Stimulated activated naive B cell treated with anti-CD40 and anti-IgM and Interleukin-4, amounts not matched to agents 10 μg/mL and 1 μg/mL and 100 μg/mL, for 72 hours (primary cell): ENCODE data around the gene SLFN12L.
A peak's percentile ranks its signal among the peaks of the same experiment; 100 is the strongest.
"Not testable (repeated sequence)": the region's sequence is repeated elsewhere in the genome, so short reads cannot be mapped to it uniquely, and the experiment has no call there.

Experiments used
- ATAC-seq, 2 donors: fragments of 150-1000 bp; cut with Tn5 transposase; replicated peaks; 2 replicates each; pipeline ENCODE4 v1.10.0; 2021; ENCODE audit warnings: moderate library complexity in 1 of 2
- DNase-seq: peaks from one replicate; pipeline ENCODE4 v3.0.0; 2021
- H3K27ac Mint-ChIP-seq: one replicate; pipeline ENCODE4 v1.8.0; 2022; ENCODE audit warnings: mild to moderate bottlenecking, mixed read lengths
- H3K27me3 Mint-ChIP-seq, 2 donors: one replicate each; pipeline ENCODE4 v1.8.0; 2022; ENCODE audit warnings: mixed read lengths in 2 of 2
- H3K36me3 Mint-ChIP-seq, 2 donors: one replicate each; pipeline ENCODE4 v1.8.0; 2022; ENCODE audit warnings: mixed read lengths in 2 of 2, mild to moderate bottlenecking in 1 of 2
- H3K4me1 Mint-ChIP-seq, 2 donors: one replicate each; pipeline ENCODE4 v1.8.0; 2022; ENCODE audit warnings: mixed read lengths in 2 of 2, mild to moderate bottlenecking in 1 of 2
- H3K4me3 Mint-ChIP-seq, 2 donors: one replicate each; pipeline ENCODE4 v1.8.0; 2022; ENCODE audit warnings: mild to moderate bottlenecking in 2 of 2, mixed read lengths in 2 of 2, moderate library complexity in 1 of 2
- H3K9me3 Mint-ChIP-seq, 2 donors: one replicate each; pipeline ENCODE4 v1.8.0; 2022; ENCODE audit warnings: mixed read lengths in 2 of 2, mild to moderate bottlenecking in 1 of 2

The SLFN12L gene

DNA sequence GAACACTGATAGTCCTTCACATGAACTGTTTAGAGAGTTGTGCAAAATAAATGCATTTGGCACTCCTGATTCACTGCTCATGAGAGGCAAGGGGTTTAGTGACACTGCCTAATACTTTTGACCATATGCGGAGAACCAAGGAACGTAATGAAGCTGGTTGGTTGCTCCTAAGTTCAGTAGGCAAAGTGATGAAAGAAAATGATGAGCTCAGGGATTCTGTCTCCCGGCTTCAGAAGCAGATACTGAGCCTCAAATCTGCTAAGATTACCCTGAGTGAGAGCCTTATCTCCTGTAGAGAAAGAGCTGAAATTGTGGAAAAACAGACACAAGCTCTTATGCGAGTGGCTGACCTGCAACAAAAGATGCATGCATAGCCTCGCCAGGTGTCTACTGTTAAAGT is 83.4 kb downstream of the SLFN12L start:
- not testable (repeated sequence) for H3K27ac Mint-ChIP-seq, H3K9me3 Mint-ChIP-seq, DNase-seq, ATAC-seq, H3K27me3 Mint-ChIP-seq, H3K36me3 Mint-ChIP-seq, H3K4me3 Mint-ChIP-seq, H3K4me1 Mint-ChIP-seq

- peaks cover 0 to 4% of the 10 kb centered on the region in 2 donors for H3K36me3 Mint-ChIP-seq
- H3K27me3 Mint-ChIP-seq, result peaks cover 0 to 8% of the 10 kb centered on the region in 2 donors
- peaks cover 0 to 1% of the 10 kb centered on the region in 2 donors for H3K9me3 Mint-ChIP-seq
- H3K4me3 Mint-ChIP-seq, result no peak overlapping the region
- ATAC-seq, result no peak
- H3K27ac Mint-ChIP-seq, result no peak overlapping the region
- no peak for DNase-seq
- peaks cover 12 to 16% of the 10 kb centered on the region in 2 donors for H3K4me1 Mint-ChIP-seq
These were observed 84.3 kb downstream of the SLFN12L start for GRCh38 chr17:35453171-35453570.

DNA sequence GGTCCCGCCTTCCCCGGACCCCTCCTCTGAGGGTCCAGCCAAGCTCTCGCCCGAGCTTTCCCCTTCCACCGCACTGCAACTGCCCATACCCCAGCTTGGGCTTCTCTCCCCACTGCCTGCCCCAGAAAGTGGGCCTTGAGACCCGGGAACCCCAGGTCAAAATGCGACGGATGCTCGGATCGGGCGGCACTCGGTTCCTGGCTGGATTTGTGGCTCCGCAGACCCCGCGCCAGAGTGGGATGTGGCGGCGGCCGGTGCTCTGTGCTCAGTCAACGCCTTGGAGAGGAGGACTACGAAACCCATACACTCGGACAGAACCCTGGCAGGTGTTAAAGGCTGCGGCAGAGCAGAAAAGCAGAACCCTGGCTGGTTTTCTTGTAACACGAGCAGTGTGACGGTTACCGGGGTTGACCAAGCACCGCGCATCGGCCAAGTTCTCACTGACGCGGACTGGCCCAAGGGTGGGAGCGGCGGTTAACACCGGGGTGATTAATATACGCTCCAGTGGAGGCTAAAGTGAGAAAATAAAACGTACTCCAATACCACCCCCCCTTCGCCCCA is 88.0 kb downstream of the SLFN12L start:
- ATAC-seq (peak; percentile 30 to 33), DNase-seq (peak; percentile 23)
- H3K36me3 Mint-ChIP-seq, result peaks cover 0 to 10% of the 10 kb centered on the region in 2 donors
- peaks cover 0 to 4% of the 10 kb centered on the region in 2 donors for H3K27me3 Mint-ChIP-seq
- H3K27ac Mint-ChIP-seq, result peak overlapping the region; percentile 97
- H3K9me3 Mint-ChIP-seq, result no peaks in the 10 kb centered on the region
- peaks cover 14 to 26% of the 10 kb centered on the region in 2 donors for H3K4me1 Mint-ChIP-seq
- H3K4me3 Mint-ChIP-seq, result peak overlapping the region; percentile 83 to 92

GRCh38 chr17:35448899-35449227 is 88.6 kb downstream of the SLFN12L start:
- Mint-ChIP-seq H3K9me3 (no peaks in the 10 kb centered on the region), H3K27me3 (peaks cover 0 to 4% of the 10 kb centered on the region in 2 donors), H3K4me1 (peaks cover 18 to 32% of the 10 kb centered on the region in 2 donors), H3K27ac (peak overlapping the region; percentile 97), H3K36me3 (peaks cover 2 to 15% of the 10 kb centered on the region in 2 donors), H3K4me3 (peak overlapping the region; percentile 83 to 92)
- ATAC-seq, result no peak
- DNase-seq, result no peak

DNA sequence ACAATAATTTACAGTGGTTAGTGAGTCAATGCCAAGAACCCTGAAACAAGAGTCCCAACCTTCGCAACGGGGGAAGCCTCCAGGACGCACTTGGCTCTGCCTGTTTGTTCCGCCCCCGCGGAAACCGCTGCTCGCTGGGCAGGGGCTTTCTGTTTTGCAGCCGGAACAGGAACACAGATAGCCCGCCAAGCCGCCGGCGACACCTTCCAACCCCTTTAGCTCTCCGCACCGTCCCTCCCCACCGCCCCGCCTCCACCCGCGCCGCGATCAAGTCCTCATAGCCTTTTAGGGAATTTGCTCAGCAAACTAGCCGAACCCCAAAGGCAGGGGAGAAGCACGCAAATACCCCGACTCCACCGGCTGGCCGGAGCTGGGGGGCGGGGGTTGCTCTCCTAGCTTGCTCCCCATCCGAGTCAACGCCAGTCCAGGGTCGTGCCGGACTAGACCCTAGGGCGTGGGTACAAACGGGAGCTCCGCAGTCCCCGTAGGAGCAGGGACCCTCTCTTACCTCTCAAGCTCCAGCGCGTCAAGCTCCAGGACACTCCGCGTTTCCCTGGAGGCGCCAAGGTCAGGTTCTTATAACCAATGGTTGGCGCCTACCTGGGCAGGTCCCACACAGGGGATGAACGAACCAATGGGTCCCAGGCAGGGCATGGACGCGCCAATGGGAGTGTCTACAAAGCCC is 89.1 kb downstream of the SLFN12L start, which contains the start of gene SLFN13:
TSS of gene SLFN13 (minus strand) at position 553 of the 685 bp plus-strand sequence. CDS start 3,086 bp downstream, outside the sequence.
- H3K27ac Mint-ChIP-seq, result peak within 1 kb of the TSS; percentile 97
- H3K27me3 Mint-ChIP-seq, result peaks cover 0 to 4% of the 10 kb centered on the region in 2 donors
- DNase-seq (peak; percentile 88), ATAC-seq (peak; percentile 88 to 90)
- no peaks in the 10 kb centered on the region for H3K9me3 Mint-ChIP-seq
- H3K4me3 Mint-ChIP-seq, result peak within 1 kb of the TSS; percentile 83 to 92
- peaks cover 2 to 15% of the 10 kb centered on the region in 2 donors for H3K36me3 Mint-ChIP-seq
- H3K4me1 Mint-ChIP-seq, result peaks cover 18 to 32% of the 10 kb centered on the region in 2 donors

- Mint-ChIP-seq H3K27ac (no peak overlapping the region), H3K36me3 (peaks cover 2 to 15% of the 10 kb centered on the region in 2 donors)
These were observed 90.0 kb downstream of the SLFN12L start for GRCh38 chr17:35447499-35447898.

GRCh38 chr17:35438433-35438832 is 99.0 kb downstream of the SLFN12L start:
- ATAC-seq, result no peak
- Mint-ChIP-seq H3K4me3 (no peak overlapping the region), H3K9me3 (no peaks in the 10 kb centered on the region), H3K4me1 (peaks cover 2 to 8% of the 10 kb centered on the region in 2 donors), H3K36me3 (no peaks in the 10 kb centered on the region), H3K27me3 (no peaks in the 10 kb centered on the region), H3K27ac (no peak overlapping the region)
- no peak for DNase-seq

More at GRCh38 chr17:35447499-35447898, 90.0 kb downstream of the SLFN12L start:
- DNase-seq, result no peak
- H3K9me3 Mint-ChIP-seq, result no peaks in the 10 kb centered on the region
- H3K4me3 Mint-ChIP-seq, result peak overlapping the region; percentile 83 to 92
- peaks cover 18 to 32% of the 10 kb centered on the region in 2 donors for H3K4me1 Mint-ChIP-seq
- peaks cover 0 to 4% of the 10 kb centered on the region in 2 donors for H3K27me3 Mint-ChIP-seq
- ATAC-seq, result no peak

GRCh38 chr17:35433075-35433894 is 104.2 kb downstream of the SLFN12L start:
- Mint-ChIP-seq H3K4me3 (peak overlapping the region; percentile 88 to 95), H3K9me3 (no peaks in the 10 kb centered on the region), H3K4me1 (peaks cover 15 to 35% of the 10 kb centered on the region in 2 donors), H3K27me3 (no peaks in the 10 kb centered on the region), H3K27ac (peak overlapping the region; percentile 94), H3K36me3 (no peaks in the 10 kb centered on the region)
- ATAC-seq (peak; percentile 67 to 71), DNase-seq (peak; percentile 2)

DNA sequence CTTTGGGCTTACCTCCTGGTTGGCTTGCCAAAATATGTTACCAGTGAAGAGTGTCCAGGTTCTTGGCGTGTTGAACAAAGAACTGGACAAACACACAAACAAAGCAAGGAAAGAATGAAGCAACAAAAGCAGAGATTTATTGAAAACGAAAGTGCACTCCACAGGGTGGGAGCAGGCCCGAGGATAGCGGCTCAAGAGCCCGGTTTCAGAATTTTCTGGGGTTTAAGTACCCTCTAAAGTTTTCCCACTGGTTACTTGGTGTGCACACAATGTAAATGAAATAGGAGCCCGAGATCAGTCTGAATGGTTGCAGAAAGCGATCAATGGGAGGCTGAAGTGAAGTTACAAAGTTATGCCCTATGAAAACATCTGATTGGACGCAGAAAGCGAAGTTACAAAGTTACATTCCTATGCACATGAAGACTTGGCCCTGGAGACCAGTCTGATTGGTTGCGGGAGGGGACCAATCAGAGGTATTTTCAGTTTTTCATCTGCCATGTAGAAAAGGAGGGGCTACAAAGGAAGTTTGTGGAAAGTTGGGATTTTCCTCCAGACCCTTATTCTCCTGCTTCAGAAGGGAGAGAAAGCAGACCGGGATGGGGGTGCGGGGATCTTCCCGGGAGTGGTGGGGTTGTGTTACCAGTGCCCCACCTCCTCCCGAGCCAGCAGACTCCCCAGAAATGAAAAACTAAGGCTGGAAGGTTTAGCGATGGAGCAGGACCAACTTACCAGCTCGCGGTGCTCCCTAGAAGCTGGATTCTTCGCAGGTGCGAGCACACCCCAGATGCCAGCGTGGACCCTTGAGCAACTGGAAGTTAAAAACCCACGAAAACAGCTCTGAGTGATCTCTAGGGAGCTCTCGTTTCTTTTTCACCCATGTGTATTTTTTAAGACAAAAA is 105.1 kb downstream of the SLFN12L start, which contains the start of gene SLFN12:
TSS of gene SLFN12 (minus strand) at position 325 of the 899 bp plus-strand sequence. CDS start 9,472 bp downstream, outside the sequence.
- Mint-ChIP-seq H3K4me1 (peaks cover 17 to 39% of the 10 kb centered on the region in 2 donors), H3K36me3 (no peaks in the 10 kb centered on the region), H3K9me3 (no peaks in the 10 kb centered on the region), H3K27me3 (no peaks in the 10 kb centered on the region), H3K4me3 (peak within 1 kb of the TSS; percentile 88 to 95), H3K27ac (peak within 1 kb of the TSS; percentile 94)
- DNase-seq (peak; percentile 38), ATAC-seq (peak; percentile 92 to 94)

DNA sequence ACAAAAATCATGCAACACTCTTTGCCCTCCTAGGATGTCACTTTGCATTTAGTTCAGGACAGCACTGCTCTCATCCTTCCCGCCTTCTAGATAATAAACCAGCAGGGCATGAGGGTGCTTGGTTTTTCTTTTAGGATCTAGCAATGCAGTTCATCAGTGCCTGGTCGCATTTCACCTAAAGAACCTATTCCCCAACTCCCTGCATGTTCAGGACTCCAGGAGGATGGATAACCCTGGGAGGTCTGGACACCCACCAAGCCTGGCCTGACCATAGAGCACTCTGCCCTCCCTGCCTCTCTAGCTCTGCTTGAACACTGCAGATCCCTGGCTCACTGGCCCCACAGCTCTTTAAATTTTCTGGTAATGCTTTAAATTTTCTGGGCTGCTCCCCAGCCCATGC is 107.8 kb downstream of the SLFN12L start:
- Mint-ChIP-seq H3K4me3 (no peak overlapping the region), H3K9me3 (no peaks in the 10 kb centered on the region), H3K27ac (no peak overlapping the region), H3K36me3 (peaks cover 0 to 2% of the 10 kb centered on the region in 2 donors), H3K4me1 (peaks cover 17 to 39% of the 10 kb centered on the region in 2 donors), H3K27me3 (no peaks in the 10 kb centered on the region)
- ATAC-seq (no peak), DNase-seq (no peak)

DNA sequence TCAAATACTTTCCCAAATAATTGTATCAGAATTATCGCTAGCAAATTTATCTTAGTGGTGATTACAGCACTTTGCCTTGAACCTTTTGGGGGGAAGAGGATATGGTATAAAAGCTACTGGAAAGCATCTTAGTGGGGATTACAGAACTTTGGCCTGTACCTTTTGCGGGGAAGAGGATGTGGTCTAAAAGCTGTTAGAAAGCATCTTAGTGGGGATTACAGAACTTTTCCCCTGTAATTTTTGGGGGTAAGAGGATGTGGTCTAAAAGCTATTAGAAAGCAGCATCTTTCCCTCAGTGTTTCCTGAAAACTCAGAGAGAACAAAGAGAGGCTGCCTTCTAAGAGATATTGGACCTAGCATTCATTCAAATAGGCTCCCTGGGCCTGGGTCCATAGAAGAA is 109.2 kb downstream of the SLFN12L start:
- H3K36me3 Mint-ChIP-seq, result peaks cover 0 to 2% of the 10 kb centered on the region in 2 donors
- no peaks in the 10 kb centered on the region for H3K27me3 Mint-ChIP-seq
- ATAC-seq, result no peak
- H3K4me3 Mint-ChIP-seq, result no peak overlapping the region
- peaks cover 15 to 29% of the 10 kb centered on the region in 2 donors for H3K4me1 Mint-ChIP-seq
- no peak for DNase-seq
- no peaks in the 10 kb centered on the region for H3K9me3 Mint-ChIP-seq
- H3K27ac Mint-ChIP-seq, result no peak overlapping the region

GRCh38 chr17:35423761-35424160 is 113.7 kb downstream of the SLFN12L start:
- no peak overlapping the region for H3K4me3 Mint-ChIP-seq
- H3K4me1 Mint-ChIP-seq, result peaks cover 3 to 9% of the 10 kb centered on the region in 2 donors
- H3K27me3 Mint-ChIP-seq, result no peaks in the 10 kb centered on the region
- ATAC-seq (no peak), DNase-seq (no peak)
- H3K36me3 Mint-ChIP-seq, result peaks cover 10 to 18% of the 10 kb centered on the region in 2 donors
- no peaks in the 10 kb centered on the region for H3K9me3 Mint-ChIP-seq
- no peak overlapping the region for H3K27ac Mint-ChIP-seq
